HUES48 (cell line): Measurements from ENCODE around the gene ADSS1.

Experiments used
- H3K27ac ChIP-seq: one replicate; pipeline ENCODE4 v1.7.0; 2013; ENCODE audit warnings: low read depth, low read length, inconsistent platforms
- H3K27me3 ChIP-seq: 2 replicates; pipeline ENCODE4 v1.6.1; 2013; ENCODE audit warnings: mild to moderate bottlenecking, low read length; ENCODE audit not compliant: control insufficient read depth, insufficient read depth
- H3K36me3 ChIP-seq: 2 replicates; pipeline ENCODE4 v1.6.1; 2013; ENCODE audit warnings: low read length; ENCODE audit not compliant: control insufficient read depth, insufficient read depth
- H3K4me1 ChIP-seq: 2 replicates; pipeline ENCODE4 v1.6.1; 2013; ENCODE audit warnings: mild to moderate bottlenecking, low read length; ENCODE audit not compliant: control insufficient read depth, insufficient read depth
- H3K4me3 ChIP-seq: 2 replicates; pipeline ENCODE4 v1.5.1; 2013; ENCODE audit warnings: mild to moderate bottlenecking, low read depth, low read length
- H3K9ac ChIP-seq: 2 replicates; pipeline ENCODE4 v1.6.1; 2013; ENCODE audit warnings: mild to moderate bottlenecking, low read depth, low read length, moderate library complexity
- H3K9me3 ChIP-seq: 2 replicates; pipeline ENCODE4 v1.6.1; 2013; ENCODE audit warnings: low read length; ENCODE audit not compliant: control insufficient read depth, insufficient read depth

The ADSS1 gene

DNA sequence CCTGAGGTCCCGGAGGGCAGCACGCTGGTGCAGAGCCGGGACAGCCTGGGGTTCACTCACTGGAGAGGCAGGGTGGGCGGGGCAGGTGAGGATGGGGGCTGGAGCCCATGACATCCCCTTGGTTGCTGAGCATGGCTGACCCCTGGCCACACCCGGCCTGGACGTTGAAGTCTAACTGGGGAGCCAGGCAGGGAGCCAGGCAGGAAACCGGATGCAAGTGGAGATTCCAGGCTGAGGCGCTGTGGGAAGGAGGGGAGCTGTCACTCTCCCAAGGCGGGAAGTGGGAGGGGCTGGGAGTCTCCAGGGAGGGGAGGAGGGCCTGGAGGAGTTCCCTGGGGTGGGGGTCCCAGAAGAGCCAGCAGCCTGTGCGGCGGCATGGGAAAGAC is 42.3 kb upstream of the ADSS1 start:
- Histone ChIP-seq H3K4me1 (peaks cover 57% of the 10 kb centered on the region), H3K4me3 (peak overlapping the region; percentile 53), H3K9me3 (no peaks in the 10 kb centered on the region), H3K27me3 (no peaks in the 10 kb centered on the region), H3K27ac (peak overlapping the region; percentile 88), H3K36me3 (no peaks in the 10 kb centered on the region), H3K9ac (0 out of 2 replicates have a peak overlapping the region, but pooled peaks have one; percentile 42)

DNA sequence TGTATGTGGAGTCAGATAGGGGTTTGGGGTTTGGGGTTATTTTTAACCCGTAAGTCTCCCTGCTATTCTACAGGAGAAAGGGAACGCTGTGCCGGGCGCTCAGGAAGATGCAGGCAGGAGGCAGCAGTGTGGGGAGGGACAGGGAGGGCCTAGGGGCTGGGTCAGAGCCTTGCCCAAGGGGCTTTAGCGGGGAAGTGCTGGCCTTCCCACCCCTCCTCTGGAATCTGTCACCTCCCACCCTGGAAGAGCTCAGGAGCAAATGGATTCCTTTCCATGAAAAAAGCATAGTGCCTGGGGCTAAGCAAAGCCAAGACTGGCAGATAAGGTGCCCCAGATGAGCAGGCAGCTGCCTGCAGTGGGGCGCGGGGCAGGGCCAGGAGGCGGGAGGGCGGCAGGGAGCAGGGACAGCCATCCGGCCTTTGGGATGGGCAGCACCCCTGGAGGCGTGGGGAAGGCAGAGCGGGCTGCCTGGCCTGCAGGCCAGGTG is 41.9 kb upstream of the ADSS1 start:
- peak overlapping the region; percentile 23; the same call in 1 of the 2 replicates for H3K9ac ChIP-seq
- H3K4me1 ChIP-seq, result peaks cover 54% of the 10 kb centered on the region
- peak overlapping the region; percentile 88 for H3K27ac ChIP-seq
- H3K27me3 ChIP-seq, result no peaks in the 10 kb centered on the region
- no peaks in the 10 kb centered on the region for H3K36me3 ChIP-seq
- peak overlapping the region; percentile 53 for H3K4me3 ChIP-seq
- no peaks in the 10 kb centered on the region for H3K9me3 ChIP-seq

DNA sequence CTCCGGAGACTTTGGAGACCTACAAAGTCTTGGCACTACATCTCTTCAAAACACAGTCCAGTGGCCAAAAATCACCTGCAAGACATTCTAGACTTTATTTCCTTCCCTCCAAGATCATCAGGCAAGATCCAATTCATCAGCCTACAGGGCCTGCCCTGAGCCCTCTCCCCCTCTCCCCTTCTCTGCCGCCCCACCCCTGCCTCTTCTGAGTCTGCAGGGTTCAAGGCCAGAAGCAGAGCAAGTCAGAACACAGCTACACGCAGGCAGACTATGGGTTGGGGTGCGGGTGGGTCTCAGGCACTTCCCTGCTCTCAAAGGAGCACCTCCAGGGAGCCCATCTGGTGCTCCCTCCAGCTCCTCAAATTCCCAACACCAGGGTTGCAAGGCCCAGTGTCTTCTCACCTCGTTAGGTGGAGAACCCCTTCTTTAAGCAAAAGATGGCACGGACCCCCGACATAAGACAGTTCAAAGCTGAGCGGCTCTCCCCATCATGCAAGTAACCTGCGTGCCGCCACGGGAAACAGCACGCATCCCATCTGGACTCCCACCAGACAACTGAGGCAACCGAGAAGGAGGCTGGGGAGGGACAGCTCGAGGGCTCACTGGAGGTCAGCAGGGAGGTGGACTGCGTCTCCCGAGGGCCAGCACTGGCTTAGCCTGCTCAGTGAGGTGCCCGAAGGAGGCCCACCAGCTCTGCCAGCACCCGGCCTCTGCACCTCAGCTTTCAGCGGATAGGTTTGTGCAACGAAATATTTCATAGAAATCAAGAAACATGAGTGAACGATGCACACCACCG is 40.2 kb upstream of the ADSS1 start:
- Histone ChIP-seq H3K27ac (no peak overlapping the region), H3K4me1 (peaks cover 56% of the 10 kb centered on the region), H3K4me3 (no peak overlapping the region), H3K36me3 (no peaks in the 10 kb centered on the region), H3K9me3 (no peaks in the 10 kb centered on the region), H3K9ac (no peak overlapping the region), H3K27me3 (no peaks in the 10 kb centered on the region)

DNA sequence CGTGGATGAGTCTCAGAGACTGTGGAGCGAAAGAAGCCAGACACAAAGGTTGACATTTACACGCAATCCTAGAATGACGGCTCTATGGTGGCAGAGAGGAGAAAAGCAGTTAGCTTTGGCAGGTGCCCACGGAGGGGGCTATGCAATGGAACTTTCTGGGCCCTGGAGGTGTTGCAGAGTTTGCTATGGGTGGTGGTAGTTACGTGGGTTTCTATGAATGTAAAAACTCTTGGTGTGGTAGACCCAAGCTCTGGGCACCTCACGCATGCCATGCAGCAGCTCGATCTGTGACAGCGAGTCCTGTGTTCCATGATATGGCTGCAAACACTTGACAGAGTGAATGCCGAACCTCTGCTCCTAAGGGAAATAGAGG is 39.6 kb upstream of the ADSS1 start:
- H3K27me3 ChIP-seq, result no peaks in the 10 kb centered on the region
- no peaks in the 10 kb centered on the region for H3K9me3 ChIP-seq
- peaks cover 56% of the 10 kb centered on the region for H3K4me1 ChIP-seq

DNA sequence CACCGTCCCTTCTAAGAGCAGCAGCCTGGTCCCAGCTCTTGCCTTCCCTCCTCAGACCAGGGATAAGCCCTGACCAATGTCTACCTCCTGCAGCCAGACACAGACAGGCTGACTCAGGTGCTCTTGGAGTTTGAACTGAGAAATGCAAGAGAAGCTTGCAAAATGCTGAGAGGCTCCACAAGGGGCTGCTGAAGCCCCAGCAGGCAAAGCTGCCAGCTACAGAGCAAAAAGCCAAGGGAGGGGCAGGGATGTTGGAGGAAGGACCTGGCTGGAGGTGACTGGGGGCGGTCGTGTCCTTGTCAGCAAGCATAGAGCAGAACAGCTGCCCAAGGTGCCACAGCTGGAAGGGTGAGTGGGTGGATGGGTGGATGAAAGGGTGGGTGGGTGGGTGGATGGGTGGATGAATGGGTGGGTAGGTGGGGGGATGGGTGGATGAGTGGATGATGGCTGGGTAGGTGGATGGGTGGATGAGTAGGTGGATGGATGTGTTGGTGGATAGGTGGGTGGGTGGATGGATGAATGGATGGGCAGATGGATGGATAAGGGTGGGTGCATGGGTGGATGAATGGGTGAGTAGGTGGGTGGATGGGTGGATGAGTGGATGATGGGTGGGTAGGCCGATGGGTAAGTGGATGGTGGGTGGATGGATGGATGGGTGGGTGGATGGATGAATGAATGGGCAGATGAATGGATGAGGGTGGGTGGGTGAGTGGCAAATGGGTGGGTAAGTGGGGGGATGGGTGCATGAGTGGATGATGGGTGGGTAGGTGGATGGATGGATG is 38.6 kb upstream of the ADSS1 start:
- H3K4me1 ChIP-seq, result peaks cover 51% of the 10 kb centered on the region
- H3K9ac ChIP-seq, result no peak overlapping the region
- no peaks in the 10 kb centered on the region for H3K27me3 ChIP-seq
- H3K9me3 ChIP-seq, result no peaks in the 10 kb centered on the region
- H3K4me3 ChIP-seq, result no peak overlapping the region
- H3K27ac ChIP-seq, result no peak overlapping the region
- no peaks in the 10 kb centered on the region for H3K36me3 ChIP-seq

More for the DNA sequence above, 39.6 kb upstream of the ADSS1 start:
- no peak overlapping the region for H3K27ac ChIP-seq
- H3K36me3 ChIP-seq, result no peaks in the 10 kb centered on the region
- no peak overlapping the region for H3K9ac ChIP-seq
- no peak overlapping the region for H3K4me3 ChIP-seq

DNA sequence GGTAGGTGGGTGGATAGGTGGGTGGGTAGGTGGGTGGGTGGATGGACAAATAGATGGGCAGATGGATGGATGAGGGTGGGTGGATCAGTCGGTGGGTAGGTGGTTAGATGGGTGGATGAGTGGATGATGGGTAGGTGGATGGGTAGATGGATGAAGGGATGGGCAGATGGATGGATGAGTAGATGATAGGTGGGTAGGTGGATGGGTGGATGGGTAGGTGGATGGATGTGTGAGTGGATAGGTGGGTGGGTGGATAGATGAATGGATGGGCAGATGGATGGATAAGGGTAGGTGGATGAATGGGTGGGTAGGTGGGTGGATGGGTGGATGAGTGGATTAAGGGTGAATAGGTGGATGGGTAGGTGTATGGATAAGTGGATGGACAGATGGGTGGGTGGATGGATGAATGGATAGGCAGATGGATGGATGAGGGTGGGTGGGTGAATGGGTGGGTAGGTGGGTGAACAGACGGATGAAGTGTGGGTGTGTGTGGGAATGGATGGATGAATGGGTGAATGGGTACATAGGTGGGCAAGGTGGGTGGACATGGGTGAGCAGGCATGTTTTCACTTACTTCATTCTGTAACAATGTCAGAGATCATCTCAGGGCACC is 37.9 kb upstream of the ADSS1 start:
- Histone ChIP-seq H3K27me3 (no peaks in the 10 kb centered on the region), H3K9me3 (no peaks in the 10 kb centered on the region), H3K4me3 (no peak overlapping the region), H3K36me3 (no peaks in the 10 kb centered on the region), H3K27ac (no peak overlapping the region), H3K9ac (no peak overlapping the region), H3K4me1 (peaks cover 52% of the 10 kb centered on the region)

DNA sequence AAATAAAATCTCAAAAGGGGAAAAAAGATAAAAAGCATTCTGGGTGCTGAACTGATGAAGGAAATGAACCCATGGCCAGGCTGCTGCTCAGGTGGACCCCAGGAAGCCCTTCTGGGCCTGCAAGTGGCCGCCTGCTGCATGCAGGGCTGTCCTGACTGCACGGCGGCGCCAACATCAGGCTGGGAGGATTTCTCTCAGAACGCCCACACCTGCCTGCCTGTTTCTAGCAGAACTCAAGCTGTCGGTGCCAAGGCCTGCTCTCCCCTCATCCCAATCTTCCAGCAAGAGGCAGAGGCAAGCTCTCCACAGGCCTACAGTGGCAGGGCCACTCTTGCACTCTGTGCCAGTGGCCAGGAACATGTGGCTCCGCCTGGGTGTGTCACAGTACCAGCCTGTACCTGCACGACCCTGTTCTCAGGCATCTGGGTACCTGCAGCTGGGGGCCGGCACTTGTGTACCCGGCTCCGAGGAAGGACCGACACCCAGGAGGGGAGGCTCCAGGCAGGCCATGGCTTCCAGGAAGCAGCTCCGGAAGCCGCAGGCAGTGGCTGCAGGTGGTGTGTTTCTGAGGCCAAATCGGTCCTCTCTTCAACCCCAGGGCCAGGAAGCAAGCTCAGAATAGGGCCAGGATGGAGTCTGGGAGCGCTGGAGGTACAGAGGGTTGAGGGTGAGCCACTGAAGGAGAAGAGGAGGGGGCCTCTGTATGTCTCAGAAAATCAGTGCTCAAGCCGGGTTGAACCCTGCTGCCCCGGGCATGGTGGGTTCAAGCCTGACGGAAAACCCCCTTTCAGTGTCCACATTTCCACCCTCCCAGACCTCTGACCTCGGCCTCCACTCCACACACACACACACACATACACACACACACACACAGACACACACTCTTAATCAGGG is 37.2 kb upstream of the ADSS1 start:
- no peak overlapping the region for H3K9ac ChIP-seq

GRCh38 chr14:104687601-104688504 is 36.2 kb upstream of the ADSS1 start:
- H3K9ac ChIP-seq, result no peak overlapping the region
- no peaks in the 10 kb centered on the region for H3K27me3 ChIP-seq
- H3K27ac ChIP-seq, result no peak overlapping the region
- peaks cover 44% of the 10 kb centered on the region for H3K4me1 ChIP-seq
- no peaks in the 10 kb centered on the region for H3K9me3 ChIP-seq
- no peak overlapping the region for H3K4me3 ChIP-seq
- no peaks in the 10 kb centered on the region for H3K36me3 ChIP-seq

More for the DNA sequence above, 37.2 kb upstream of the ADSS1 start:
- Histone ChIP-seq H3K27me3 (no peaks in the 10 kb centered on the region), H3K27ac (no peak overlapping the region), H3K4me1 (peaks cover 52% of the 10 kb centered on the region), H3K9me3 (no peaks in the 10 kb centered on the region), H3K4me3 (no peak overlapping the region), H3K36me3 (no peaks in the 10 kb centered on the region)

DNA sequence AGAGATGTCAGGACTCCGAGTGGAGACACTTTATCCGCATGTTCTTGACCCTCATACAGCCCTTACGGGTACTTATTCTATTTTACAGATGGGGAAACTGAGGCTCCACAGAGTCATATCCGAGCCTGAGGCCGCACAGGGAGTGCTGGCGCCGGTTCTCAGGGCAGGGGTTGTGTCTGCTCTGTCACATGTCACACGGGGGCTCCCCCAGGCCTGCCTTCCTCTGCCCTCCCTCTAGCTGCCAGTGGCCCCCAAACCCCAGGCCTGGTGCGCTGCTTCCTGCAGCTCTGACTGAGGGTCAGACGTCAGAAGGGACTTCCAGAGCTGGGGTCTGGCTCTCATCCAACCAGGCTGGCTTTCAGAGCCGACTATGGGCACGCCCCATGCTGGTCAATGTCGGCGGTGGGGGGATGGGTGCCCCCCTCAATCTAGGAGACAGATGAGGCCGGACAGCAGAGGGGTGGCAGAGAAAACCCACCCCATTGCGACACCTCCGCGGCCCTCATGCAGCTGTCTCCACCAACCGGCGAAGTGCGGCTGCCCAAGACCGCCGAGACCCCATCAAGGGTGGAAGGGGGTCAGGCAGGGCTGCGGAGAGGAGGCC is 35.4 kb upstream of the ADSS1 start:
- Histone ChIP-seq H3K4me1 (peaks cover 38% of the 10 kb centered on the region), H3K27ac (peak overlapping the region; percentile 48), H3K27me3 (no peaks in the 10 kb centered on the region), H3K9me3 (no peaks in the 10 kb centered on the region), H3K9ac (no peak overlapping the region), H3K4me3 (peak overlapping the region; percentile 53), H3K36me3 (no peaks in the 10 kb centered on the region)
